HG02763 (cell line): ENCODE measurements around the gene ABCA1.
"Not testable (repeated sequence)": the region's sequence is repeated elsewhere in the genome, so short reads cannot be mapped to it uniquely, and the experiment has no call there.

Source experiments
- ATAC-seq: cut with Tn5 transposase; IDR thresholded peaks from one replicate; pipeline ENCODE4 v1.9.1; 2021; ENCODE audit warnings: mild to moderate bottlenecking, moderate library complexity; ENCODE audit not compliant: unreplicated experiment

ABCA1 gene

GRCh38 chr9:104906441-104907277 is 21.3 kb downstream of the ABCA1 start:
- no peak for ATAC-seq

- no peak for ATAC-seq
These were observed 22.0 kb downstream of the ABCA1 start for GRCh38 chr9:104905931-104906330.

GRCh38 chr9:104905153-104905901 is 22.6 kb downstream of the ABCA1 start:
- ATAC-seq, result no peak

GRCh38 chr9:104903609-104904008 is 24.3 kb downstream of the ABCA1 start:
- ATAC-seq, result no peak

- no peak for ATAC-seq
These were observed 27.1 kb downstream of the ABCA1 start for GRCh38 chr9:104900871-104901270.

- ATAC-seq, result no peak
These were observed 27.6 kb downstream of the ABCA1 start for GRCh38 chr9:104900324-104900723.

GRCh38 chr9:104899759-104900247 is 28.2 kb downstream of the ABCA1 start:
- ATAC-seq, result no peak

- not testable (repeated sequence) for ATAC-seq
These were observed 29.6 kb downstream of the ABCA1 start for GRCh38 chr9:104898376-104898775.

GRCh38 chr9:104896131-104896530 is 31.8 kb downstream of the ABCA1 start:
- ATAC-seq, result no peak

GRCh38 chr9:104895572-104895971 is 32.4 kb downstream of the ABCA1 start:
- no peak for ATAC-seq

GRCh38 chr9:104892701-104893100 is 35.3 kb downstream of the ABCA1 start:
- no peak for ATAC-seq

- no peak for ATAC-seq
These were observed 37.6 kb downstream of the ABCA1 start for GRCh38 chr9:104890433-104890770.

- ATAC-seq, result no peak
These were observed 41.9 kb downstream of the ABCA1 start for GRCh38 chr9:104885818-104886709.

GRCh38 chr9:104883169-104883568 is 44.8 kb downstream of the ABCA1 start:
- no peak for ATAC-seq

- no peak for ATAC-seq
These were observed 45.4 kb downstream of the ABCA1 start for GRCh38 chr9:104882566-104882965.

GRCh38 chr9:104882086-104882485 is 45.9 kb downstream of the ABCA1 start:
- no peak for ATAC-seq

- ATAC-seq, result no peak
These were observed 48.2 kb downstream of the ABCA1 start for GRCh38 chr9:104879555-104880309.

GRCh38 chr9:104876587-104876986 is 51.4 kb downstream of the ABCA1 start:
- no peak for ATAC-seq

GRCh38 chr9:104875897-104876296 is 52.1 kb downstream of the ABCA1 start:
- no peak for ATAC-seq

- ATAC-seq, result no peak
These were observed 52.6 kb downstream of the ABCA1 start for GRCh38 chr9:104875320-104875719.
